ENCODE results near the gene SLC6A7.

The SLC6A7 gene

DNA sequence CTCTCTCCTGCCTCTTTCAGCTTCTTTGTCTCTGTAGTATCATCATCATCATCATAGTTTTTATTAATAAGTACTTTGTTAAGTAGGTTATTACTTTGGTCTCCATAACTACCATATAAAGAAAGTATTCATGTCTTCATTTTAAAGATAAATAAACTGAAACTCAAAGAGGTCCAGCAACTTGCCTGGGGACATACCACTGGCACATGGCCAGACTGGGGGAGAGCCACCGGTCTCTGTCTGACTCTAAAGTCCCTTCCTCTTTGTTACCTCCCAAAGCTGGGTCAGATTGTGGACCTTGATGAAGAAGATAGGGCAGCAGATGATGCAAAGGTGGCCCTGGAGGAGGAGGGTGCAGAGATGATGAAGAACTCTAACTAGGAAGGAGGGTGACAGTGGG lies 14.8 kb upstream of the SLC6A7 start:
- DNase-seq = no peak

DNA sequence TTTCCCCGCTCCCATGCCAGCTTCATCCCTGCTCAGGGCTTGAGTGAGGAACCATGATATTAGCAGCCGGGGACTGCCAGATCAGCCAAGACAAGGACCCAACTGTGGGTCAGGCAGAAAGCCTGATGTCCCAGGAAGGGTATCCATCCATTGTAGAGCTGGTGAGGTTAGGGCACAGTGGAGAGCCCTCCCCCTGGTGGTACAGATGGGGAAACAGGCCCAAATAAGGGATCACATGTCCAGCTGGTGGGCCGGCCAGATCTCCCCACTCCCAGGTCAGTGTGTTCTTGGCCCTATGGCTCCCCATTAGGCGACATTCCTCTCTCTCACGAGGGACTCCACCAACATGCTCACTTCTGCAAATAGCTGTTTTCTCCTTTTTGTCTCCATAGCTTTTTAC lies 14.3 kb upstream of the SLC6A7 start:
- no peak for DNase-seq

DNA sequence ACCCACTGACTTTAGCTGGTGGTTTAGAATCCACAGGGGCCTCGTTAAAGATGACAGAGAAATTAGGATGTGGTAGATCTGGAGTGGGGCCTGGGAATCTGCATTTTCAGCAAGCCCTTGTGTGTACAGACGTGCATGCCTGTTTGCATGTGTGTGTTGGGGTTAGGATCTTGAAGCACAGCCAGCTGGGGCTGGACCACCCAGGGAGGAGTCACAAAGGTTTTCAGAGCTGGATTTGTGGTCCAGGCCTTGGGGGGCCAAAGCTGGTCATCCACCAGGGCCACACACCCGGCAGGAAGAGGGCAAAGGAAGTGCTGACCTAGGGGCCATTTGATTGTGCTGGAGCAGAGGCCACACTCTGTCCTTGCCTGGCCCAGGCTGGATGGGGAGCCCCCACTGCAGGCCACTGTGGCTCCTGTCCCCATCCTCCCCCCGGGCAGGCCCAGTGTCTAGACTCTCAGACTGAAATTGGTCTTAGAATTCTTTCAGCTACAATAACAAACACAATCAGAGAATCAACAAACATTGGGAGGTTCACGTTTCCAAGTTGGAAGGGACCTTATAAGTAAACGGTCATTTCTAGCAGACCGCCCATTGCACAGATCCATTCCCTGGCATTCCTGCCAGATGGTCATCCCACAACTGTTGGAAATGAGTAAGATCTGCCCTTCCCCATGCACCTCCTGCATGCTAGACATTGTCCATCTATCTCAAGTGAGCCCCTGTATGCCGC lies 13.0 kb upstream of the SLC6A7 start:
- no peak for DNase-seq

DNA sequence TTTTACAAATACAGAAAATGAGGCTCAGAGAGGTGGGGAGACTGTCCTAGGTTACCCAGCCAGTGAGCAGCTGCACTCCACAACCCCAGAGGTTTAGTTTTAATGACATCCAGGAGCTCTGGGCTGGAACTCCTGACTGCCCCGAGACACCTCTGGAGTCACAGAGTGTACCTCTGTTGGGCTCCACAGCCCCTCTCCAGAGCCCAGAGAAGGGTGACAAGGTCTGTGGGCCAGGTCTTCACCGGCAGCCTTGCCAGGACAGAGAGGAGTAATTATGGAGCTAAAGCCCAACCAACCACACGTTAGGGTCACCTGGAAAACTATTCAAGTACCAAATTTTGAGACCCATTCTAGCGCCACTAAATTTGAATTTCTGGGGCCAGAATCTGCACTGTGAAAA lies 12.1 kb upstream of the SLC6A7 start:
- no peak for DNase-seq

DNA sequence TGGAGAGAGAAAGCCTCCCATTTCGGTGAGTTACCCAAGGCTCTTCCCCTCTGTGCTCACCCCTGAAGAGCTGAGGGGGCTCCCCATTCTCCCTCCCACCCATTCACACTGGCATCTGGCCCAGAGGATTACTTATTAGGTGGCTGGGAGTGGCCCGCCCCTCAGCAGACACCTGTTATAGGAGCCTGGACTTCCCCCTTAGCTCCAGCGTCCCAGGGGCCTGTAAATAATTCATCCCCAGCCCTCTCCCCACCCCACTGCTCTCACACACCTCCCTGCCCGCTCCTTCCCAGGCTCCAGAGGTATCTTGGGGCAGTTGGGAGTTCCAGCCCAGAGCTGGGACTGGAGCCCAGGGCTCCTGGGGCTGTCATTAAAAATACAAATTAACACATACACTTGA lies 11.6 kb upstream of the SLC6A7 start:
- no peak for DNase-seq

DNA sequence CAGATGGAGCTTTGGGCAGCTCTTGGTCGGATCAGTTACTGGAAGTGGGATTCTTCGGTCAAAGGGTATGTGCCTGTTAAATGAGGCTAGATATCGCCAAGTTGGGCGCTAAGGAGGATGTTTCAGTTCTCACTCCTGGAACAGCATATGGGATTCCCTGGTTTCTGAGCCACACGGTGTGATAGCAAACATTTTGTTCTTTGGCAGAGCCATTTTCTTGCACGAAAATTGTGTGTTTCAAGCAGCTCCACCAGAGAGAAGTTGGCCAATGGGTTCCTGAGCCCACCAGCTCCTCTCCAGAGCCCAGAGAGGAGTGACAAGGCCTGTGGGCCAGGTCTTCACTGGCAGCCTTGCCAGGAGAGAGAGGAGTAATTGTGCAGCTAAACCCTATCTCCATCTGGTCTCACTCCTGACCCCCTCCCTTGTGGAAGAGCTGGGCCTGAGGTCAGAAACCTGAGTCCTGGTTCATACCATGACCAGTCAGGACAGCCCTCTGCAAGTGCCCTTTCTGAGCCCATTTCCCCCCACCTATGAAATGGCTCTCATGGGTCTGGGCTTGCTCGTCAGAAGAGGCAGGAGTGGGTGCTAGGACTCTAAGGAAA lies 10.7 kb upstream of the SLC6A7 start:
- no peak for DNase-seq

DNA sequence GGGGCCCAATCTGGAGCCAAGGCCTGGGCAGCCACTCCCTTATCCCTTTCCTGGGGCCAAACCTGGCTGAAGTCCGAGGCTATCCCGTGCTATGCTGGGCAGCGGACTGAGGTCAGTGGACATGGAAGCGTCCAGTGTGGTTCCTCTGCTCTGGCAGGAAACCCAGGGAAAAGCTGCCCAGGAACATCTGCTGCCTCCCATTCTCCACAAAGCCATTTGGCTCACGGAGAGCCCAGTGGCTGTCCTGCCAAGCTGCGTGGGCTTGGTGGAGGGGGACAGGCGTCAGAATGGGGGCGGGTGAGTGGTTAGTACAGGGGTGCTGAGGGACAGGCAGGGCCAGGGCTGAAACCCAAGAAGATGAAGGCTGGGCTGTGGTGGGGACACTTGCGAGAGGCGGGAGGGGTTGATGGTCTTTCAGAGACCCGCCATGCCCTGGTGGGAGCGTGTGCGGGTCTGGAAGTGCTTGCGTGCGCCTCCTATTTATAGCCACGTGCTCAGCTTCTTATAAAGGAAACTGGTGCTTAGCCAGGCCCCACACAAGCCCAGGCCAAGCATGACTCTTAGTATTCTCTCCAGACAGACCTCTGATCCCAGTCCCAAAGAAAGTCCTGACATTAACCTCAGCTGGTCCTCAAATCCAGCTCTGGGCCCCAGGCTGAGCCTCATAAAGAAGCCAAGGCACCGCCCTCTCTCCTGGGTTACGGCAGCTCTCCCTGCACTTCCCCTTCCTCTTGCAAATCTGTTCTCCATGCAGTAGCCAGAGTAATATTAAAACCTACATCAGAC lies 9.4 kb upstream of the SLC6A7 start:
- no peak for DNase-seq

DNA sequence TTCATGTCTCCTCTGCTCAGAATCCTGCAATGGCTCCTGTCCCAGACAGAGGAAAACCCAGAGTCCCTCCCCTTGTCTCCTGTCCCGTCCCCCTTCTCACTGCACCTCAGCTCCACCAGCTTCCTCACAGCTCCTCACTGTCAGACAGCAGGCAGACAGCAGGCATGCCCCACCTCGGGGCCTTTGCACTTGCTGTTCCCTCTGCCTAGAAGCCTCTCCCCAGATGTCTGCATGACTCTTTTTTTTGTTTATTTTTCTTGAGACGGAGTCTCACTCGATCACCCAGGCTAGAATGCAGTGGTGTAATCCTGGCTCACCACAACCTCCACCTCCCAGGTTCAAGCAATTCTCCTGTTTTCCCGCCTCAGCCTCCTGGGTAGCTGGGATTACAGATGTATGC lies 8.8 kb upstream of the SLC6A7 start:
- DNase-seq = no peak

DNA sequence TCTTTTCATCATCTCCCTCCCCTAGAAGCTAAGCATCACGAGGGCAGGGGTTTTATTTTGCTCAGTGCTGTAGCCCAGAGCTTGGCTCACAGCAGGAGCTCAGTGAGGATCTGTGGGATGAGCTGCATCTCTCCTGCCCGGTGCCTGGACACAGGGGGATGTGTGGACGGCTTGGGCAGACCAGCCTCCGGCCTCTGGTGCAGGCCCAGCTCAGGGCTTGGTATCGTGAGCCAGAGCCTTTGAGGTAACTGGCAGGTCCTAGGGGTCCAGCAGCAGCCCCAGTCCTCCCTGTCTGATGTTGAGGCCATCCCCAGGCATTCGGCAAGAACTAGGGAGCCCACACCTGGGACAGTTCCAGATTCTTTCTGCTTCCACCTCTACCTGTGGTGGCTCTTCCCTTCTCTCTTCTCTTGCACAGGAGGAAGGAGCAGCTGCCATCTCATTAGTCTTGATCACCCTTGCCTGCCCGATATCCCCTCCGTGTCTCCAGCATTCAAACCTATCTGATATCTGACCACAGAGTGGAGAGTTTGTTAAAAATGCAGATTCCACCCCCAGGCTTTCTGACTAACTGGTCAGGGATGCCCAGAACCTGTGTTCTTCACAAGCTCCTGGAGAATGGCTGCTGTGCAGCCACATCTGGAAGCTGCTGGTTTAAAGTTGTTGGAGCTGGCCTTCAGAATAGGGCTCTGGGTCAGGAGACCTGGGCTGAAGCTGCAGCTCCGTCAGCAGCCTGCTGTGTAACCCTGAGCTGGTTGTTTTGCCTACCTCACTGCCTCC lies 7.9 kb upstream of the SLC6A7 start:
- no peak for DNase-seq

DNA sequence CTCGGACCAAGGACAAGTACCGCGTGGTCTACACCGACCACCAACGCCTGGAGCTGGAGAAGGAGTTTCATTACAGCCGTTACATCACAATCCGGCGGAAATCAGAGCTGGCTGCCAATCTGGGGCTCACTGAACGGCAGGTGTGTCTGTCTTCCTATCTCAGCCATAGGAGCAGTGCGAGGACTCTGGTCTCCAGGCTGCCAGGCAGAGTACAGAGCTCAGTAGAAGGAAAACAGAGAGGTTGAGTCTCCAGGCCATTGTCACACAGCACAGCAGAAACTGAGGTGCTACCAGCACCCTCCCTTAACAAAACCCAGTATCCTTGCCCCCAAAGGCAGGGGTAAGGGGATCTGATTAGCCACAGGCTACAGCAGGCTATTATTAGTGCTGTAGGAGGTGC lies 7.1 kb upstream of the SLC6A7 start:
- DNase-seq = no peak

DNA sequence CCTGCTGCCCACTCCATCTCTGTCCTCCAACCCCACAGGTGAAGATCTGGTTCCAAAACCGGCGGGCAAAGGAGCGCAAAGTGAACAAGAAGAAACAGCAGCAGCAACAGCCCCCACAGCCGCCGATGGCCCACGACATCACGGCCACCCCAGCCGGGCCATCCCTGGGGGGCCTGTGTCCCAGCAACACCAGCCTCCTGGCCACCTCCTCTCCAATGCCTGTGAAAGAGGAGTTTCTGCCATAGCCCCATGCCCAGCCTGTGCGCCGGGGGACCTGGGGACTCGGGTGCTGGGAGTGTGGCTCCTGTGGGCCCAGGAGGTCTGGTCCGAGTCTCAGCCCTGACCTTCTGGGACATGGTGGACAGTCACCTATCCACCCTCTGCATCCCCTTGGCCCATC lies 6.4 kb upstream of the SLC6A7 start:
- DNase-seq = no peak

DNA sequence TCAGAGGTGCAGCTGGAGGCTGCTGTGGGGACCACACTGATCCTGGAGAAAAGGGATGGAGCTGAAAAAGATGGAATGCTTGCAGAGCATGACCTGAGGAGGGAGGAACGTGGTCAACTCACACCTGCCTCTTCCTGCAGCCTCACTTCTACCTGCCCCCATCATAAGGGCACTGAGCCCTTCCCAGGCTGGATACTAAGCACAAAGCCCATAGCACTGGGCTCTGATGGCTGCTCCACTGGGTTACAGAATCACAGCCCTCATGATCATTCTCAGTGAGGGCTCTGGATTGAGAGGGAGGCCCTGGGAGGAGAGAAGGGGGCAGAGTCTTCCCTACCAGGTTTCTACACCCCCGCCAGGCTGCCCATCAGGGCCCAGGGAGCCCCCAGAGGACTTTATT lies 5.9 kb upstream of the SLC6A7 start:
- no peak for DNase-seq

DNA sequence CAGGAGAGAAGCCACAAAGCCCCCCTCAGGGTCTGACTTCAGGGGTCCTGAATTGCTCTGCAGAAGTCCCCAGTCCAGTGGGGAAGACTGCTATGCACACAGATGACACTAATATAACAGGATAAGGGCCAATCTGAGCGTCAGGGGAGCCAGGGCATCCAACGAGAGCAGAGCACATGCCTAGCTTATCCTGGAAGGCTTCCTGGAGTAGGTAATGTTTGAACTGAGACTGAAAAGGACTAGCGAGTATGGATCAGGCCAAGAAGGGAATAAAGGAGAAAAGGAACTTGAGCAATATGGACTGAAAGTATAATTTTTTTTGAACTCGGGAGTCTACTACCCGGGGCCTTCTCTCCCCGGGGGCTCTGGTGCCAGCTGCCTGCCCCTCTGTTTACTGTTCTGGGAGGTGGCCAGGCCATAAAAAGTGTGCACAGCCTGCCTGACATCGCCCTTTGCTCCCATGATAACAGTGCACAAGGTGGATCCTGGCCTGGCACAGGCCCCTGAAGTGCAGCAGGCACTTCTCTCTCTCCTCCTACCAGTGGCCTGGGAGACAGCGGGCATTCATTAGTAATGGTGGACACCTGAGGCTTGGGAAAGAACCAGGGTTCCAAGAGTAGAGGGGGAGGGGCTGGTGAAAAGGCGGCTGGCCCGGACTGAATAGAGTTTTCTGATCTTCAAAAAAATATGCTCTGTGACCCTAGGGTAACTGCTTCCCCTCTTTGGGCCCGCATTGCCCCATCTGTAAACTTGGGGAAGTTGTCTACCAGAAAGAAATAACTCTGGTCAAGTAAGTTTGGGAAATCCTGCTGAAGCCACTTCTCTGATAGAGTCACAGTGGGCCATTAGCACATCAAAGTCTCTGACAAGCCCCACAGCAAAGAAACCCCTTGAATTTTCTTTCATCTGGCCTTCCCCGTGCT lies 4.6 kb upstream of the SLC6A7 start:
- no peak for DNase-seq

DNA sequence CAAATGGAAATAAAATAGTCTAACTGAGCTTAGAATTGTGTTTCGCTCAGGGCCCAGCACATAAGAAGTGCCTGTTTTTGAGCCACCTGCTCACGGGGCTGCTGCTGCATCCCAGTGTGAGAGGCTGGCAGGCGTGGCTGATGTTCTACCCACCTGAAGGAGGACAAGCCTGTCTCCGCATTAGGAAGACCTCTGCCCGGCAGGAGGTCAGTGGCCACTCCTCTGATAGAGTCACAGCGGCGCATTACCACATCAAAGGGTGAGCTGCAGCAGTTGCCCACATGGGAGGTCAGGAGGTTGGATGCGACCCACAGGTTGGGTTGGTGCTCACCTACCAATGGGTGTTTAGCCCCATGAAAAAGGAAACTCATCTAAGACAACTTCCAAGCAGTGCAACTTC lies 3.7 kb upstream of the SLC6A7 start:
- no peak for DNase-seq

DNA sequence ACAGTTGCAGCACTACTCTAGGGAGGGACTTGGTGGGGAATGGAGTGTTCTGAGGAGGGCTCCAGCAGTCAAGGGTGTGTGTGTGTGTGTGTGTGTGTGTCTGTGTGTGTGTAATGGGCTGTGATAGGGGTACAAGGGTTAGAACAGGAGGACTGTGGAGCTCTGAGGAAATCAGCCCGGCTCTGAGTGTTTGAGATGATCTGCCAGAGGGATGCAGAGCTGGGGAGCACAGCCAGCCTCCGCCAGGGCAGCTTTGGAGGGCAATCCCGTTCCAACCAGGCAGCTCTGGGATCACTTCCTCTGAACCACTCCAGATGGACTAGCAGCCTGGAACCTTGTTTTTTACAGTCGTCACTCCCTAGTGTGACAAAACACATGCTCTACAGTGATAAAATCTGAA lies 3.0 kb upstream of the SLC6A7 start:
- DNase-seq = no peak

DNA sequence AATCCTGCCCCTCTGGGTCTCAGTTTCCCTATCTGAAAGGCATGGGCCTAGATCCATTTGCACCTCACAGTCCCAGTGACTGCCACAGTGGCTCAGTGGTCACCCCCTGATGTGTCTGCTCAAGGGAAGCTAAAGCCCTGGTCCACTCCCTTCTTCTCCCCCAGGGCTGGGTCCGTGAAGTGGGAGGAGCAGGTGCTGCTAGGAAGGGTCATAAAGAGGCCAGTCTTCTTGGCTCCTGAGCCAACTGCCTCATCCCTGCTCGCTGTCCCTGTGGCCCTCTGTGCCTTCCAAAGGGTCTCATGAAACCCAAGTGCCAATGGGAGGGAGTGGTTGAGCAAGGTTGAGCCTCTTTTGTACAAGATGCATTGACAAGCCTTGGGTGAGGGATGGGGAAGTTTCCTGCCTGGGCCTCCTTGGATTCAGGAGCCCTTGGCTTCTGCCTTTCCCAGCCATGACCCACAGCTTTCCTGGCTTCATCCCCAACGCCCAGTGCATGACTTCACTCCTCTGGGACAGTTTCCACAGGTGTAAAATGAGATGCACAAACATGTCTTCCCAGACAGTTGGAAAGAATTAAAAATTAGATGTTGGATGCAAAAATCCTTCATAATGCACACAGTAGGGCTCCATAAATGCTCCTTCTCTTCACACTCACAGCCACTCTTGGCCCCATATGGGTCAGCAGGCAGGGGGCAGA lies 1.6 kb upstream of the SLC6A7 start:
- no peak for DNase-seq

DNA sequence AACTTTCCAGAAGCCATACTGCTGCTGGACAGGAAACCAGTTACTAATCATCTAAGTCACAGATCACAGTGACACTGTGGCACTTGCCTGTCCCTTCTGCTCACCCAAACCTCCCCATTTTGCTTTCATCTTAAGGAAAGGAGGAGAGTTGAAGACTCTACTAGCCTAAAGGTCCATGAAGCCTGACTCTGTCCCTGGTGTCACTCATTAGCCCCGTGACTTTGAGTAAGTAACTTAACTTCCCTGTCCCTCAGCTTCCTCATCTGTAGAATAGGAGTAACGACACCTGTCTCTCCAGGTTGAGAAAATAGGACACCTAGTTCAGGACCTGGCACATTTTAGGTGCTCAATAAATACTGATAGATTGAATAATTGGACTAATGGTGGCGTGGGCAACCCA lies 536 bp upstream of the SLC6A7 start:
- no peak for DNase-seq

DNA sequence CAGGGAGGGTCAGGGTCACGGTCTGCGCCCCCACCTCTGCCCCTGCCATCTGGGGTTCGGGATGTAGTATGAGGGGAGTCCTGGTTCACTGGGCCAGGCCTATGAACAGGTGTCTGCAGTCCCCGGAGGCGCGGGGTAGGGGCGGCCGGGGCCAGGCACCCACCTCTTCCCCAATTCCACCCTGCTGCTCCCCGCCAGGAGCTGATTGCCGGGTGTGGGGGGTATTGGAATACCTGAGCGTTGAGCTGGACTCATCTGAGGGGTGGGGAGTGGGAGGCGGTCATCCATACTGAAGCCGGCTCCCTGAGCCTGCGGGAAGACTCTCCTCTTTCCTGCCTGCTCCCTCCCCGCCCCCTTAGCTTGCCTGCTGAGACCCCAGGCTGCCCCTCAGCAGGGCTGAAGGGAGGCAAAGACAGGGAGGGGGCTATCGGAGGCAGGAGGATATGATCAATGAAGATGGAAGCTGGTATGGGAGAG lies 679 bp downstream of the SLC6A7 start:
- no peak for DNase-seq

DNA sequence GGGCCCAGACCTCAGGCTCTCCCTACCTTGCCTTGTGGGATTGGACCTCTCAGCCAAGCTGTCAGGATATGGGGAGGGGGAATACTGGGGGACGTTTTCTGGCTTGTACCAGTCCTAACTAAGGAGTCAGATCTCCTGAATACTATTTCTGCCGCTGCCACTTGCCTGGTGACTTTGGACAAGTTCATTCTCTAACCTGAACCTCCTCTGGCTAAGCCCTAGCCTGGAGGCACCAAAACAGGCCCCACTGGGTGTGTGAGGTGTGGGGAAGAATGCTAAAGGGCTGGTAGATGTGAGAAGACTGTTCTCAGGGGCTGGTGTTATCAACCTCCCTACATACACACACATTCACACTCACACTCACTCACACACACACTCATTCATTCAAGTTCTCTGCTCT lies 1.1 kb downstream of the SLC6A7 start:
- DNase-seq = no peak

DNA sequence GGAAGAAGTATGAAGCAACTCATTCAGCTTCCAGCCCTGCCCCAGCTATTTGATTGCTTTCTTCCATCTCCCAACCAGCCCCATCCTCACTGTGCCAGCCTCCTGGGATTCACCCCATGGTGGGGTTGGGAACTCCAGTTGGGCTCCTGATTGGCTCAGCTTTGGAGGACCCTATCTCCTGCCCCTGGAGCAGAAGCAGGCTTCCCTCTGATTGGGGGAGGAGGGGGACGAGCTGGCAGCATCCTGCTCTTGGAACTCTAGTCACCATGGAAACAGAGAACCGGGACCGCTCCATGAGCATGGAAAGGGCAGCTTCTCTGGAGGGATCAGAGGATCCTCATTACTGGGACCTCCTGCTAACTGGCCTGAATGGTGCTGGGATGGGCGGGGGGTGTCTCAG lies 2.6 kb downstream of the SLC6A7 start:
- no peak for DNase-seq

DNA sequence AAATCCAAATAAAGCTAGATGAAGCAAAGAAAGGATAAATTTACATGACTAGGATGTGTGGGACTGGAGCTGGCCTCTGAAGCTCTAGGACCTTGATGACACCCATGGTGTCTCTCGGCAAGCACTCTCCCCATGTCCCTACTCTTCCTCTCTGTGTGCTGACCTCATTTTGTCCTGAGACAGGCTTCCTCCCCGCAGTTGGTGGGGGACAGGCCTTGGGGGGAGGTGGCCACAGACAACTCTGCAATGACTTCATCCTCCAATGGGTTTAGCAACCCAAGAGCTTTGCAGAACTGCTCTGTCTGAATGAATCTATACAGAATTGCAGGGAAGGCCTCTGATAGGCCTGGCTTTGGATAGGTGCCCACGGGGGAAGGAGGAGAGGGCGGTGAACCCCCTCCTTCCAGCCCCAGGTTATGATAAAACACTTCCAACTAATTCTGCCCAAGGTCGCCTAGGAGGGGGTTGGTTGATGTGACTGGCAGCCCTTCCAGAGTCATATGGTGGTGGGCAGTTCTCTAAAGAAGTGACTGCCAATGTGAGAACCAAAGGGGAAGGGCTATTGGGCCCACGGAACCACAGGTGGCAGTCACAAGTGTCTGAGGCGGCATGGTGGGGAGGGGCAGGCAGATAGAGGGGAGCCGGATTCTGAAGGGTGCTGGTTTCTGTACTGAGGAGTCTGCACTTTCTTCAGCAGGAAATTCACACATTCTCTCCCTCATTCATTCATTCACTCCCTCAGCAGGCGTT lies 6.0 kb downstream of the SLC6A7 start:
- DNase-seq = no peak

All from activated naive CD4-positive, alpha-beta T cell treated with Interleukin-2 at 50 U/mL for 16 hours (primary cell).